Measurements from ENCODE around the gene ADPRS. TPM values are rescaled to one million over a fixed set of nuclear protein-coding genes. Genes with fewer than 3 reads are reported as not detected.

ADPRS gene
- total RNA-seq, 4 donors from 2014 or later, result 40.5 to 68.5 (median 51.9) TPM

DNA sequence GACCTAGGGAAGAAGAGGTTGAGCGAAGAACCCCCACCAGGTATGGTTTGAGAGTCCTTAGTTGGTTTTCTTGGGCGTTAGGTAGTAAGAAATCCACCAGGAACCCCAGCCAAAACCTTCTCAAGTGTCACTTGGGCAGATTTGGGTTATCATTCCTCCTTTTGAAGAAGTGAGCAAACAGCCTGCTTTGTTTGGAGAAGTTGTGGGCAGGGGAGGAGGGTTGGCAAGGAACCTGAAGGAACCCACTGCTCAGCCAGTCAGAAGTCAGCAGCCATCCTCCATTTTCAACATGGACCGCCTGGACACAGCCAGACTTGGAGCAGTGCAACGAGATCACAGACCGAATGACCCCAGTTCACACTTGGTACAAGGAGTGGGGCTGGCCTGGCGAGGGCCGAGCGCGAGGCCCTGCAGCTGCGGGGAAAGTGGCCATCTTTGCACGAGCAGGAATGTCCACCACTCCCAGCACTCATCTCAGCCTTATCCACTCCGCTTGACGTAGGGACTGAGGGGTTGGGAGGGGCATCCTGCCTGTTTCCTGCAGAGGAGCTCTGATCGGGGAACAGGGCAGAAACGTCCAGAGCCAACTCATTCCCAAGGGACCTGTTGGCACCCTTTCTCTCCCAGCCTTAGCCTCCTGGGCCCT, 7.2 kb downstream of the ADPRS start:
- Histone ChIP-seq H3K4me1 (peaks cover 31% of the 10 kb centered on the region), H3K9me3 (no peaks in the 10 kb centered on the region), H3K27ac (peak overlapping the region; percentile 39), H3K4me3 (no peak overlapping the region), H3K27me3 (no peaks in the 10 kb centered on the region), H3K36me3 (peaks cover 32% of the 10 kb centered on the region)
- no peak for DNase-seq (ENCODE audit: low spot score in 2 of 2)
- TF ChIP-seq, protein P1, sequence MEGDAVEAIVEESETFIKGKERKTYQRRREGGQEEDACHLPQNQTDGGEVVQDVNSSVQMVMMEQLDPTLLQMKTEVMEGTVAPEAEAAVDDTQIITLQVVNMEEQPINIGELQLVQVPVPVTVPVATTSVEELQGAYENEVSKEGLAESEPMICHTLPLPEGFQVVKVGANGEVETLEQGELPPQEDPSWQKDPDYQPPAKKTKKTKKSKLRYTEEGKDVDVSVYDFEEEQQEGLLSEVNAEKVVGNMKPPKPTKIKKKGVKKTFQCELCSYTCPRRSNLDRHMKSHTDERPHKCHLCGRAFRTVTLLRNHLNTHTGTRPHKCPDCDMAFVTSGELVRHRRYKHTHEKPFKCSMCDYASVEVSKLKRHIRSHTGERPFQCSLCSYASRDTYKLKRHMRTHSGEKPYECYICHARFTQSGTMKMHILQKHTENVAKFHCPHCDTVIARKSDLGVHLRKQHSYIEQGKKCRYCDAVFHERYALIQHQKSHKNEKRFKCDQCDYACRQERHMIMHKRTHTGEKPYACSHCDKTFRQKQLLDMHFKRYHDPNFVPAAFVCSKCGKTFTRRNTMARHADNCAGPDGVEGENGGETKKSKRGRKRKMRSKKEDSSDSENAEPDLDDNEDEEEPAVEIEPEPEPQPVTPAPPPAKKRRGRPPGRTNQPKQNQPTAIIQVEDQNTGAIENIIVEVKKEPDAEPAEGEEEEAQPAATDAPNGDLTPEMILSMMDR (IDR thresholded peaks at IDR 0.05), result no peak
- TF ChIP-seq POLR2AphosphoS5 (IDR thresholded peaks at IDR 0.05) (no peak), POLR2A (IDR thresholded peaks at IDR 0.05) (no peak), EP300 (IDR thresholded peaks at IDR 0.05) (no peak)
- 78% methylated on average over 7 of the region's 15 CpGs for WGBS

DNA sequence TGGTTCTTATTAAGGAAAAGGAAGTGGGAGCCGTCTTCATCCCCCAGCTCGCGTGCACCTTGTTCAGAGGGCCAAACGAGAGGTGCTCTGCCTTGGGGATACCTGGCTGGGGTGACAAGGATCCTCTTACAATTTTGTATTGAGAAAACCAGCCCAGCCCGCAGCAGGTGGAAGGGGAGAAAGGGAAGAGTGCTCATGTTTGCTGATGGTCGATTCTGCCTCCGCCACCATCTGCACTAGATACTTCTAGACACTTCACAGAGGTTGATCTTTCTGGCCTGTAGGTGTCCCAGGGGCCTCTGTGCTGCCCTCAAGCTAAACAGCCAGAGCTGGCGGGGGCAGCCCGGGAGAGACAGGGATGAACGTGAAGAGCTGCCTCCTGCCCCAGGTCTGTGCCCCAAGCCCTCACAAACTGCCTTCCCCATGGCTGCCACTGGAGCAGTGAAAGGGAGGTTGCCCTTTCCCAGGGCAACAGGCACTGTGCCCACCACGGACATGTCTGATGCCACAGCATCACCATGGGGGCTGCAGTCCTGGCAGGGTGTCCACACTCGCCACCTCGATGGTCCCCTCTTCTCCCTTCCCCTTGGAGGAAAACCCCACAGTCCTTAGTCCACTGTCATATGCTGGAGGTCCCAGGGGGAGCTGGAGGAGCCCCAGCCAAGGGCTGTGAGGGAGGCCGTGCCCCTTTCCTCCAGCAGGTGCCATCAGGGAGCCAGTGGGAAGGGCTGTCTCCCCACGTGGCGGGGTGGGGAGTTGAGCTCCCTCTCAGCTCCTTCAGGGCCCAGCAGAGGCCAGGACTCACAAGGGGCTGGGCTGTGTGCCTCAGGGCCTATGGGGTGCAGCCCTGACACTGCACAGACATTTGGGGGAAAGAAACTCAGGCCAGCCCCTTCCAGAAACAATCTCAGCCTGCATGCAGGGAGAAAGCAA, 8.1 kb downstream of the ADPRS start:
- H3K27me3 ChIP-seq, result no peaks in the 10 kb centered on the region
- H3K4me1 ChIP-seq, result peaks cover 28% of the 10 kb centered on the region
- DNase-seq (ENCODE audit: low spot score in 2 of 2), result no peak
- peaks cover 28% of the 10 kb centered on the region for H3K36me3 ChIP-seq
- H3K9me3 ChIP-seq, result no peaks in the 10 kb centered on the region
- TF ChIP-seq POLR2AphosphoS5 (IDR thresholded peaks at IDR 0.05), result no peak
- TF ChIP-seq, protein P1 (IDR thresholded peaks at IDR 0.05), result peak in 1 of 2 donors; percentile 21
- WGBS, result 77% methylated on average over 15 of the region's 16 CpGs
- peak overlapping the region; percentile 39 for H3K27ac ChIP-seq
- no peak overlapping the region for H3K4me3 ChIP-seq

DNA sequence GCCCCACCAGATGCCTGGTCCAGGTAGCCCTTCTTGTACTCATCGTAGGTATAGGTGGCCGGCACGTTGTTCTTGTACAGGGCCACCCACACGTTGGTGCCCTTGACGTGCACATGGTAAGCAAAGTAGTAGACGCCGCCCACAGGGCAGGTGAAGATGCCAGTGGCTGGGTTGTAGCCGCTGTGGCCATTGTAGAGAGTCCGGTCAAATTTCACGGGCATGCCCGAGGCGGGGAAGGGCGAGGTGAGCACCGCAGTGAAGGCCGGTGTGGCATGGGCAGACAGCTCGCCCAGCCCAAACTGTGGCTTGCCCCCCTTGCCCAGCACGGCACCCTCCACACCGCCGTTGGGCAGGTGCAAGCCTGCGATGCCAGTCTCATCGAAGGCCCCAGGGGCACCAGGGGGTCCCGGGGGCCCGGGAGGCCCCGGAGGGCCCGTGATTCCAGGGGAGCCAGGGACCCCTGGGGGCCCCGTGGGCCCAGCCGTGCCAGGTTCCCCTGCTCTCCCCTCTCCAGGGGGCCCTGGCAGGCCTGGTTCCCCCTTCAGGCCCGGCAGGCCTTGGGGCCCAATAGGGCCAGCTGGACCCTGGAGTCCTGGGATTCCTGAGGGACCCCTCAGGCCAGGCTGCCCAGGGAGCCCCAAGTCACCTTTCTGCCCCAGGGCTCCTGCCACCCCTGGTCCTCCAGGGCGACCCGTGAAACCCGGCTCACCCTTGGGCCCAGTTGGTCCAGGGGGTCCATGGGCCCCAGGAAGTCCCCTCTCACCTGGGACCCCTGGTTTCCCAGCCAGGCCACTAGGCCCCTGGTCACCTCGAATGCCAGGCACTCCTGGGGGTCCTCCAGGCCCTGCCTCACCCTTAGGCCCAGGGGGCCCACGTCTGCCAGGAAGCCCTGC, 9.2 kb downstream of the ADPRS start:
- DNase-seq (ENCODE audit: low spot score in 2 of 2), result peak in 1 of 2 donors; percentile 65

DNA sequence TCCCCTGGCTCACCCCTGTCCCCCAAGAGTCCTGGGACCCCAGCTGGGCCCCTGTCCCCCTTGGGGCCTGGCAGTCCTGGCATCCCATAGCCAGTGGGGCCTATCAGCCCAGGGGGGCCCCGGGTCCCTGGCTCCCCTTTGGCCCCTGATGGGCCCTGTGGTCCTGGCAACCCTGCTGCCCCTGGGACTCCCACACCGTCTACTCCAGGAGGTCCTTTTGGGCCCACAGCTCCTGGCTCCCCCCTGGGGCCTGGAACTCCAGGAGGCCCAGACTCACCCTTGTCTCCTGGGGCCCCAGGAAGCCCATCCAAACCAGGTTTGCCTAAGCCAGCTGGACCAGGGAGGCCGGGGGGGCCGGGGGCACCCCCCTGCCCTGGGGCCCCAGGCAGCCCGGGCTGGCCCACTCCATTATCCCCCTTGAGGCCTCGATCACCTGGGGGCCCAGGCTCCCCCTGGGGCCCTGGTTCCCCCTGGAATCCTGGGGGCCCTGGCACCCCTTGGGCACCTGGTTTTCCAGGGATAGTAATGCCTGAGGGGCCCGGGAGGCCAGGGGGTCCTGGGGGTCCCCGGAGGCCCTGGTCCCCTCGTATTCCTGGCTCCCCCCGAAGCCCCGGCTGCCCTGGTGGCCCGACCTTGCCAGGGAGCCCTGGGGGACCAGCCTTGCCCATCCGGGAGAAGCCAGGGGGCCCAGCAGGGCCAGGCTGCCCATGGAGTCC, 10.1 kb downstream of the ADPRS start:
- Histone ChIP-seq H3K4me3 (no peak overlapping the region), H3K36me3 (peaks cover 8% of the 10 kb centered on the region), H3K9me3 (no peaks in the 10 kb centered on the region), H3K4me1 (peaks cover 18% of the 10 kb centered on the region), H3K27me3 (no peaks in the 10 kb centered on the region), H3K27ac (no peak overlapping the region)
- TF ChIP-seq POLR2A (IDR thresholded peaks at IDR 0.05) (no peak), POLR2AphosphoS5 (IDR thresholded peaks at IDR 0.05) (no peak), EP300 (IDR thresholded peaks at IDR 0.05) (no peak)
- TF ChIP-seq, protein P1 (IDR thresholded peaks at IDR 0.05), result no peak
- DNase-seq (ENCODE audit: low spot score in 2 of 2), result no peak
- WGBS, result 80% methylated on average over 2 of the region's 13 CpGs

More for the DNA sequence above, 9.2 kb downstream of the ADPRS start:
- H3K27ac ChIP-seq, result no peak overlapping the region
- H3K27me3 ChIP-seq, result no peaks in the 10 kb centered on the region
- H3K4me3 ChIP-seq, result no peak overlapping the region
- WGBS, result 93% methylated on average over 21 of the region's 33 CpGs
- no peak for TF ChIP-seq POLR2AphosphoS5 (IDR thresholded peaks at IDR 0.05)
- TF ChIP-seq EP300 (IDR thresholded peaks at IDR 0.05), result no peak
- TF ChIP-seq POLR2A (IDR thresholded peaks at IDR 0.05), result no peak
- TF ChIP-seq, protein P1 (IDR thresholded peaks at IDR 0.05), result no peak
- H3K9me3 ChIP-seq, result no peaks in the 10 kb centered on the region
- peaks cover 17% of the 10 kb centered on the region for H3K36me3 ChIP-seq
- peaks cover 26% of the 10 kb centered on the region for H3K4me1 ChIP-seq

Data from suprapubic skin (tissue), 4 donors.